ENCODE measurements around the gene FAM124A. TPM values are rescaled to one million over a fixed set of nuclear protein-coding genes. Genes with fewer than 3 reads are reported as not detected.

The FAM124A gene
- total and polyA plus RNA-seq, 2 of the 8 experiments (the other 6 are each of a cell fraction or from before 2014, with no cell fraction given): 40.7 to 49.9 TPM

- no peak overlapping the region for H2BK120ac ChIP-seq (replicated peaks; ENCODE audit: low read depth, low read length)
- no peaks in the 10 kb centered on the region; a peak in 1 of 4 replicates for H3K9me3 ChIP-seq (ENCODE audit: insufficient read depth in 2 of 2, low read depth in 1 of 2, low read length in 1 of 2)
- H2AK5ac ChIP-seq (ENCODE audit: low read depth, low read length): no peak overlapping the region
- peak overlapping the region; percentile 86; the same call in 1 of the 2 replicates for H2BK12ac ChIP-seq (ENCODE audit: low read depth, low read length)
- peaks cover 2% of the 10 kb centered on the region; the same call in 1 of the 2 replicates for H3K23me2 ChIP-seq (ENCODE audit: low read depth, low read length)
- H3K4me2 ChIP-seq (ENCODE audit: insufficient read depth in 1 of 2, low read depth in 2 of 2, low read length in 2 of 2): no peak overlapping the region
- no peak overlapping the region for H3K14ac ChIP-seq (ENCODE audit: insufficient read length)
- H3K27me3 ChIP-seq (replicated peaks in 1 of 4; ENCODE audit: control insufficient read depth in 3 of 4, extremely low read depth in 1 of 4, insufficient read depth in 3 of 4, low read length in 3 of 4): no peaks in the 10 kb centered on the region
- no peak overlapping the region for H3K4me3 ChIP-seq (ENCODE audit: extremely low read depth in 1 of 4, insufficient read depth in 2 of 4, low read depth in 3 of 4, low read length in 4 of 4)
- no peaks in the 10 kb centered on the region for H4K20me1 ChIP-seq (replicated peaks in 1 of 2; ENCODE audit: control insufficient read depth in 1 of 2, insufficient read depth in 2 of 2, low read length in 2 of 2)
- WGBS, 2 experiments (ENCODE audit: extremely low coverage in 1 of 2, insufficient coverage in 1 of 2, insufficient read length in 1 of 2, insufficient replicate concordance in 2 of 2, low coverage in 1 of 2, low lambda C conversion rate in 2 of 2, missing lambda C conversion rate in 1 of 2): 88% methylated on average over 4 of the region's 4 CpGs; no CpG with 5 or more reads in 1 of the 2 experiments
- ChIA-PET CTCF (ENCODE audit: partially characterized antibody) (interaction anchor here (0.7 to 5.3 kb wide), 28 partner anchors 8 to 513 kb away, joined by 3 to 100 read pairs (median 16); partner anchors contain the start of gene C13orf42), POLR2A (ENCODE audit: partially characterized antibody) (interaction anchor here (0.7 to 6.5 kb wide), 6 partner anchors 8 to 166 kb away, joined by 3 to 70 read pairs (median 6); partner anchors contain the start of gene INTS6)
- H4K8ac ChIP-seq (ENCODE audit: extremely low read depth, insufficient read depth, low read length): no peak overlapping the region
- H4K5ac ChIP-seq (ENCODE audit: insufficient read length, low read depth, low read length): no peak overlapping the region
- no peak overlapping the region for H3K23ac ChIP-seq (ENCODE audit: insufficient read length)
- peak overlapping the region; percentile 75; the same call in 1 of the 2 replicates for H2BK20ac ChIP-seq (ENCODE audit: low read length)
- no peaks in the 10 kb centered on the region; a peak in 1 of 8 replicates for H3K36me3 ChIP-seq (ENCODE audit: control insufficient read depth in 2 of 4, insufficient read depth in 4 of 4, low read length in 3 of 4)
- H3K4ac ChIP-seq (replicated peaks; ENCODE audit: insufficient read length, low read depth, low read length): no peak overlapping the region
- no peak overlapping the region for H3K56ac ChIP-seq (replicated peaks; ENCODE audit: insufficient read length, low read depth, low read length)
- no peak overlapping the region for H3K27ac ChIP-seq (ENCODE audit: low read depth, low read length)
- H2AFZ ChIP-seq (ENCODE audit: low read length): no peak overlapping the region
- TF ChIP-seq CTBP2 (IDR thresholded peaks at IDR 0.05; ENCODE audit: borderline replicate concordance, insufficient read depth, insufficient read length, low read length) (no peak), KDM1A (IDR thresholded peaks at IDR 0.05; ENCODE audit: borderline replicate concordance, low read length) (no peak)
- FAIRE-seq (no peak), DNase-seq (ENCODE audit: low read depth in 1 of 2, low spot score in 2 of 2) (peak in 1 of 2 experiments; percentile 39)
- 0 out of 2 replicates have a peak overlapping the region, but pooled peaks have one; percentile 75 for H2BK15ac ChIP-seq (ENCODE audit: low read length)
- H4K91ac ChIP-seq (replicated peaks; ENCODE audit: insufficient read length, low read length): peak overlapping the region; percentile 14
- no peaks in the 10 kb centered on the region for H3K79me1 ChIP-seq (ENCODE audit: low read depth, low read length)
- no peak overlapping the region for H3K18ac ChIP-seq (ENCODE audit: extremely low read depth, low read length)
- H2BK5ac ChIP-seq (ENCODE audit: low read depth, low read length): peak overlapping the region; percentile 7; the same call in 1 of the 2 replicates
- no peaks in the 10 kb centered on the region for H3K79me2 ChIP-seq (ENCODE audit: control insufficient read depth in 1 of 2, insufficient read depth in 2 of 2, low read length in 2 of 2)
- peaks cover 0 to 7% (median 1%) of the 10 kb centered on the region in 4 experiments; a peak in 4 of 7 replicates for H3K4me1 ChIP-seq (replicated peaks in 1 of 4; ENCODE audit: control insufficient read depth in 3 of 4, insufficient read depth in 4 of 4, low read length in 3 of 4)
- H3K9ac ChIP-seq (replicated peaks in 1 of 4; ENCODE audit: extremely low read depth in 1 of 4, low read depth in 3 of 4, low read length in 3 of 4): no peak overlapping the region
These were observed 65.6 kb downstream of the FAM124A start for GRCh38 chr13:51287758-51288157.

Data from H1 (cell line).